GM12878 (cell line): ENCODE results near the gene PTPRB. TPM values are rescaled to one million over a fixed set of nuclear protein-coding genes. Genes with fewer than 3 reads are reported as not detected.

ENCODE experiments used
- ATAC-seq: fragments of 200-7000 bp; cut with Tn5 transposase; 3 replicates; pipeline ENCODE4 v1.9.1; 2020; ENCODE audit warnings: mild to moderate bottlenecking, moderate library complexity
- BruUV-seq: library from RNA; stranded (reverse); fragments of 400-500 nt; replicated peaks from 2 replicates; lab custom pipeline; 2021; lab: Mats Ljungman, UMichigan
- CTCF ChIA-PET: fragments of 300-600 bp; sonication (Branson Sonifier 250); formaldehyde crosslinking; extraction: SDS; loops from one replicate; lab custom pipeline; 2021; ENCODE audit warnings: inconsistent platforms; lab: Yijun Ruan, JAX
- POLR2A ChIA-PET: fragments of 350-600 bp; formaldehyde crosslinking; extraction: SDS; loops from one replicate; lab custom pipeline; 2021; ENCODE audit warnings: inconsistent platforms; lab: Charles Lee
- RAD21 ChIA-PET: fragments of 300-600 bp; sonication (Branson Sonifier 250); formaldehyde crosslinking; loops from one replicate; lab custom pipeline; 2023; ENCODE audit warnings: antibody characterized with exemption; ENCODE audit not compliant: unreplicated experiment; lab: Charles Lee
- SMC1A ChIA-PET: fragments of 300-600 bp; sonication (Branson Sonifier 250); formaldehyde crosslinking; loops from one replicate; lab custom pipeline; 2023; ENCODE audit not compliant: unreplicated experiment, uncharacterized antibody; lab: Charles Lee
- DNase-seq: peaks from one replicate; pipeline ENCODE4 v3.0.0-alpha.2; 2011; ENCODE audit warnings: low read depth, low spot score
- FAIRE-seq: peaks from 3 replicates; lab custom pipeline; 2011; peaks lifted over from hg19 to GRCh38; lab: Jason Lieb, UNC
- H2AFZ ChIP-seq: 2 replicates; pipeline ENCODE4 v1.6.0; 2011; ENCODE audit warnings: low read depth, low read length, control low read depth; ENCODE audit not compliant: control insufficient read depth
- H3K27ac ChIP-seq: 2 replicates; pipeline ENCODE4 v1.5.1; 2011; ENCODE audit warnings: control low read depth; ENCODE audit not compliant: control insufficient read depth, insufficient read depth
- H3K27me3 ChIP-seq, 2 experiments: replicated peaks in 1 of 2; 2 replicates each; pipeline versions ENCODE4 v1.6.0 to v1.6.1; 2011; ENCODE audit warnings: low read length in 1 of 2; ENCODE audit not compliant: control insufficient read depth in 2 of 2, insufficient read depth in 2 of 2
- H3K36me3 ChIP-seq, 2 experiments: 2 replicates each; pipeline ENCODE4 v1.5.1; 2011; ENCODE audit warnings: low read length in 1 of 2; ENCODE audit not compliant: control insufficient read depth in 2 of 2, insufficient read depth in 2 of 2
- H3K4me1 ChIP-seq: 2 replicates; pipeline ENCODE4 v1.6.1; 2011; ENCODE audit warnings: mild to moderate bottlenecking, low read length, moderate library complexity, mixed read lengths; ENCODE audit not compliant: control insufficient read depth, insufficient read depth
- H3K4me2 ChIP-seq: 2 replicates; pipeline ENCODE4 v1.6.0; 2011; ENCODE audit warnings: control low read depth; ENCODE audit not compliant: control insufficient read depth, insufficient read depth
- H3K4me3 ChIP-seq: fragments of 200-600 bp; sonication (generic); 2 replicates; pipeline ENCODE4 v1.5.1; 2016
- H3K79me2 ChIP-seq: 2 replicates; pipeline ENCODE4 v1.6.0; 2011; ENCODE audit warnings: low read length; ENCODE audit not compliant: control insufficient read depth, insufficient read depth
- H3K9ac ChIP-seq: 2 replicates; pipeline ENCODE4 v1.8.0; 2011; ENCODE audit warnings: low read length, control low read depth, mixed read lengths; ENCODE audit not compliant: control insufficient read depth, insufficient read depth
- H3K9me3 ChIP-seq: replicated peaks from 3 replicates; pipeline ENCODE4 v1.5.1; 2011; ENCODE audit warnings: mild to moderate bottlenecking, low read length; ENCODE audit not compliant: control insufficient read depth, insufficient read depth
- H4K20me1 ChIP-seq: 2 replicates; pipeline ENCODE4 v1.6.0; 2011; ENCODE audit not compliant: control insufficient read depth, insufficient read depth
- ATF7 ChIP-seq: fragments of 450-650 bp; IDR thresholded peaks from 2 replicates; pipeline ENCODE4 v1.6.1; 2016; ENCODE audit warnings: low read depth, mild to moderate bottlenecking
- CHD1 ChIP-seq: IDR thresholded peaks from 2 replicates; pipeline ENCODE4 v1.6.1; 2012; ENCODE audit warnings: low read depth, low read length, improper control_type of control experiment
- PML ChIP-seq: IDR thresholded peaks from 2 replicates; pipeline ENCODE4 v1.6.1; 2012; ENCODE audit warnings: low read length, inconsistent platforms
- RAD21 ChIP-seq: IDR thresholded peaks from 2 replicates; pipeline ENCODE4 v1.6.1; 2011; ENCODE audit warnings: mild to moderate bottlenecking, low read depth, low read length, moderate library complexity; ENCODE audit not compliant: insufficient read depth
- RUNX3 ChIP-seq: IDR thresholded peaks from 2 replicates; pipeline ENCODE4 v1.6.1; 2012; ENCODE audit warnings: low read length, inconsistent platforms
- ZBED1 ChIP-seq: IDR thresholded peaks from 2 replicates; pipeline ENCODE4 v1.6.1; 2016; ENCODE audit warnings: borderline replicate concordance
- ZNF217 ChIP-seq: fragments of 450-650 bp; IDR thresholded peaks from 2 replicates; pipeline ENCODE4 v1.6.1; 2017; ENCODE audit warnings: antibody characterized with exemption, mild to moderate bottlenecking
- ZNF622 ChIP-seq: fragments of 450-650 bp; IDR thresholded peaks from 2 replicates; pipeline ENCODE4 v1.6.1; 2017; ENCODE audit warnings: mild to moderate bottlenecking, inconsistent platforms
- WGBS: methylation state at CpG from one replicate; pipeline ENCODE4 v1.1.6; 2016; ENCODE audit warnings: low lambda C conversion rate; ENCODE audit not compliant: insufficient replicate concordance, insufficient coverage; ENCODE audit errors: missing lambda C conversion rate; 5-methylcytosine and 5-hydroxymethylcytosine counted together
- in situ Hi-C: fragments of 300-500 bp; cut with MboI; formaldehyde crosslinking; loops from 9 replicates; pipeline ENCODE4 v1.14.3; 2018; ENCODE audit warnings: mixed read lengths
- intact Hi-C: fragments of 100-400 bp; cut with micrococcal nuclease; formaldehyde crosslinking; loops from one replicate; pipeline ENCODE4 v1.14.2; 2022; ENCODE audit not compliant: unreplicated experiment
- polyA plus RNA-seq, 11 experiments: library from polyadenylated mRNA; depleted of rRNA in 4 of 11; unstranded in 6 of 11; stranded (reverse) in 5 of 11; fragments of >200 nt; fragmentation: Nextera tagmentation in 4 of 11; fragmentation: Illumina TruSeq in 1 of 11; extraction: Ambion mirVana in 4 of 11; extraction: Trizol in 1 of 11; gene quantifications; 1 replicate in 1 of 11; 2 replicates in 10 of 11; pipeline versions ENCODE4 v1.2.1 to v1.2.3, GENCODE V29; 2011 to 2016; ENCODE audit warnings: inconsistent platforms in 2 of 11, missing spikeins in 2 of 11, low read depth in 1 of 11
- total RNA-seq, 4 experiments: library from RNA; depleted of rRNA in 3 of 4; stranded (reverse); fragments of >200 nt in 3 of 4; fragmentation: Illumina TruSeq in 1 of 4; extraction: Trizol in 1 of 4; gene quantifications; 2 replicates each; pipeline versions ENCODE4 v1.2.1 to v1.2.3, GENCODE V29; 2013 to 2021
- TF ChIP-seq, protein P1 (sequence below): IDR thresholded peaks from 2 replicates; pipeline ENCODE4 v1.6.1; 2011; ENCODE audit warnings: borderline replicate concordance, low read depth, mild to moderate bottlenecking, moderate library complexity, mixed read lengths, low read length; ENCODE audit not compliant: insufficient read depth; ENCODE audit errors: extremely low read length

Gene PTPRB
- total and polyA plus RNA-seq, 10 of the 15 experiments (the other 5 are each of a cell fraction or from before 2014, with no cell fraction given) = 0.03 to 0.35 (median 0.05) TPM

DNA sequence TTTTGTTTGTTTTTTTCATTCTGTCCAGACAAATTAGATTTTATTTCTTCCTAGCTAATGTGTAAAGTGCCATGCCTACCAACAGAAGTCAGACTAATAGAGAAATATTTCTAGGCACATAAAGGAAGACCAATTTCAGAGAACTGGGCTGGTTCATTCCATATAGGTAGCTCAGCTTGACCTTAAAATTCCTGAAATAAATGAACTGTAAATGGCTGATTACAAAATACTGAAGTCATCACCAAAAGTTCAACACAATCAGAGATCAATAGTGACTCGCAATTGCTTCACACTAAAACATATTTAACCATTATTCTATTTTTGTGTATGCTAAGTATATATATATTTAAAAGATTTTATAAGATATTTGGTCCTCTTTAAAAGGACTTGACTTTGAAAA is 34.2 kb downstream of the PTPRB start:
- Histone ChIP-seq H3K4me1 (no peaks in the 10 kb centered on the region), H3K9ac (no peak overlapping the region), H3K27ac (no peak overlapping the region), H3K9me3 (no peaks in the 10 kb centered on the region), H3K27me3 (peaks cover 0 to 2% of the 10 kb centered on the region in 2 experiments; a peak in 1 of 4 replicates), H3K36me3 (no peaks in the 10 kb centered on the region), H3K4me3 (no peak overlapping the region), H2AFZ (no peak overlapping the region), H3K79me2 (no peaks in the 10 kb centered on the region), H3K4me2 (no peak overlapping the region), H4K20me1 (no peaks in the 10 kb centered on the region)
- TF ChIP-seq RUNX3 (no peak), ZBED1 (no peak), PML (no peak), CHD1 (no peak)
- FAIRE-seq = no peak
- RAD21 ChIA-PET = no interaction called here
- intact Hi-C loops (no loop called here), in situ Hi-C loops (no loop called here)
- 0% methylated on average over 1 of the region's 1 CpG for WGBS
- SMC1A ChIA-PET = no interaction called here
- no peak for DNase-seq
- CTCF ChIA-PET = interaction anchor here (0.6 kb wide), 1 partner anchor 129 kb away, joined by 3 read pairs; no protein-coding TSS in a partner anchor
- ATAC-seq = no peak
- BruUV-seq = no TSS peak
- POLR2A ChIA-PET = no interaction called here

DNA sequence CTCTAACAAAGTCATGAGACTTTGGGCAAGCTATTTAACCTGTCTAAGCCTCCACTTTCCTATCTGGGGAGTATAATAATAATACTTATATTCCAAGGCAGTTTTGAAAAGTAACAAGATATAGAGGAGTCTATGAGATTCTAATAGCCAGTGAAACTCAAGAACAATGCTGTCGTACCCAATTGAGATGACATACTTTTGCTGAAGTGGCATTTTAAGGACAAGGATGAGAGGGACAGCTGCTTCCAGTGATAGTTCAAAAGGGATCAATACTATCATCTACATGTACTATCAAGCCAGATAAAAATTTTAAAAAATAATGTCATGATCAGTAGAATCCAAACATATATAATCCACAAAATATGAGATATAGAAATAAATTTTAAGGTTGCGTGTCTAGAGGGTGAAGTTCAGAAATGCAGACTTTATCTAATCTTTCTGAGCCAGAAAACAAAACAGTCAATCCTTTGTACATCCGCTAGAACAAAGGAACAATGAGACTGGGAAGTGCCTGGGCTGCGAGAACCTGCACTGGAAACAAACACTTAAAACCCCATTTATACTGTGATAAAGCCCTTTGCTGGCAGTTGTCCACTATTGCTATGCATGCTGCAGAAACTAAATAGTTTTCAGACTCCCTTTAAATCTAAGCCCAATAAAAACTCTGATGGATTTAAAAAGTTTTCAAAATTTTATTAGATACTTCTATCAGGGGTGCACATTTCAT is 38.6 kb downstream of the PTPRB start:
- Histone ChIP-seq H2AFZ (no peak overlapping the region), H3K27ac (no peak overlapping the region), H3K9ac (no peak overlapping the region), H3K4me2 (no peak overlapping the region), H3K9me3 (no peaks in the 10 kb centered on the region), H3K79me2 (no peaks in the 10 kb centered on the region), H3K4me3 (no peak overlapping the region), H3K36me3 (no peaks in the 10 kb centered on the region), H3K27me3 (no peaks in the 10 kb centered on the region), H4K20me1 (no peaks in the 10 kb centered on the region), H3K4me1 (no peaks in the 10 kb centered on the region)
- intact Hi-C loops (no loop called here), in situ Hi-C loops (no loop called here)
- ATAC-seq = no peak
- CTCF ChIA-PET = interaction anchor here (0.7 to 0.9 kb wide), 2 partner anchors 9 to 719 kb away, joined by 3 read pairs; no protein-coding TSS in a partner anchor
- no peak for DNase-seq
- RAD21 ChIA-PET = no interaction called here
- SMC1A ChIA-PET = no interaction called here
- no peak for FAIRE-seq
- POLR2A ChIA-PET = no interaction called here
- TF ChIP-seq ATF7 = no peak
- TF ChIP-seq ZNF622 = no peak
- TF ChIP-seq RAD21 = no peak
- TF ChIP-seq ZNF217 = no peak
- TF ChIP-seq, protein P1, sequence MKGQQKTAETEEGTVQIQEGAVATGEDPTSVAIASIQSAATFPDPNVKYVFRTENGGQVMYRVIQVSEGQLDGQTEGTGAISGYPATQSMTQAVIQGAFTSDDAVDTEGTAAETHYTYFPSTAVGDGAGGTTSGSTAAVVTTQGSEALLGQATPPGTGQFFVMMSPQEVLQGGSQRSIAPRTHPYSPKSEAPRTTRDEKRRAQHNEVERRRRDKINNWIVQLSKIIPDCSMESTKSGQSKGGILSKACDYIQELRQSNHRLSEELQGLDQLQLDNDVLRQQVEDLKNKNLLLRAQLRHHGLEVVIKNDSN = no peak
- WGBS = 66% methylated on average over 4 of the region's 4 CpGs
- BruUV-seq = no TSS peak
